ENCODE results near the gene ILF3. TPM values are rescaled to one million over a fixed set of nuclear protein-coding genes. Genes with fewer than 3 reads are reported as not detected.

ILF3 gene
- total and polyA plus RNA-seq, 2 of the 13 experiments (the other 11 are each of a cell fraction or from before 2014, with no cell fraction given), result 120 to 173 TPM

DNA sequence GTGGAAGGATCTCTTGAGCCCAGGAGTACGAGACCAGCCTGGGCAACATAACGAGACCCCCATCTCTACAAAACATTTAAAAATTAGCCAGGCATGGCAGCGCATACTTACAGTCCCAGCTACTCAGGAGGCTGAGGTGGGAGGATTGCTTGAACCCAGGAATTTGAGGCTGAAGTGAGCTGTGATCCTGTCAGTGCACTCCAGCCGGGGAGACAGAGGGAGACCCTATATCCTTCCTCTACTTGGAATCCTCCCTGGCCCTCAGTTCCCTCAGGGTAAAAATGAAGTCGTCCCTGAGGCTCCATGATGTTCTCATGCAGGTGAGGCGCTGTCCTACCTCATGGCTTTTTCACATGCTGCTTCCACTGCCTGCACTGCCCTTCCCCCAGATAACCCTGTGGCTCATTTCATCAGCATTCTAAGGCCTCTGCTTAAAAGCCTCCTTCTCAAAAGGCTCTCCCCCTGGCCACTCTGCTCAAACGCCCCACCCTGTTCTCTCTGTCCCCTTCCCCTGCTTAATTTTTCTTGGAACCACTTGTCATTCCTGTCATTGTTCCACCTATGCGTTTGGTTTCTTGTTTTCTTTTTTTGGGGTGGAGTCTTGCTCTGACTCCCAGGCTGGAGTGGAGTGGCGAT, 82.9 kb downstream of the ILF3 start:
- H3K4me1 ChIP-seq (ENCODE audit: insufficient read depth, low read length), result peaks cover 23% of the 10 kb centered on the region
- H3K27me3 ChIP-seq (ENCODE audit: control insufficient read depth in 1 of 2, insufficient read depth in 2 of 2, low read length in 2 of 2), result no peaks in the 10 kb centered on the region
- 0 out of 5 replicates have a peak, but pooled peaks cover 1 to 12% of the 10 kb centered on the region in 2 experiments for H3K36me3 ChIP-seq (replicated peaks in 1 of 2; ENCODE audit: control insufficient read depth in 1 of 2, insufficient read depth in 2 of 2, low read length in 2 of 2)
- TF ChIP-seq ZNF770 (CRISPR knock-in tag; IDR thresholded peaks at IDR 0.05) (peak; percentile 31; the same call in 1 of the 2 replicates), E2F5 (CRISPR knock-in tag; conservative IDR thresholded peaks at IDR 0.05) (no peak)
- no peak overlapping the region for H3K27ac ChIP-seq (ENCODE audit: extremely low read length, insufficient read depth, low read length)
- H3K9ac ChIP-seq (ENCODE audit: insufficient read depth, low read depth, low read length), result no peak overlapping the region
- CTCF ChIA-PET (ENCODE audit: low intra/inter-chr PET ratio, low total read pairs), result no interaction called here
- no peaks in the 10 kb centered on the region for H3K9me3 ChIP-seq (ENCODE audit: low read length)
- DNase-seq (ENCODE audit: low spot score), result no peak
- H2AFZ ChIP-seq (ENCODE audit: low read length), result no peak overlapping the region
- ATAC-seq, result no peak
- POLR2A ChIA-PET, result no interaction called here
- no peak overlapping the region for H3K4me3 ChIP-seq (replicated peaks in 1 of 3; ENCODE audit: insufficient read depth in 1 of 3, low read depth in 2 of 3, low read length in 3 of 3)
- intact Hi-C loops (cut with micrococcal nuclease; ENCODE audit: unreplicated experiment) (no loop called here), in situ Hi-C loops (cut with HindIII; ENCODE audit: extremely low pct_ligation_motif_present, low pct_unique_long_range_greater_than_20kb) (no loop called here)
- WGBS (ENCODE audit: low lambda C conversion rate), result 93% methylated on average over 8 of the region's 9 CpGs
- no peaks in the 10 kb centered on the region; the same call in 1 of the 2 replicates for H4K20me1 ChIP-seq (ENCODE audit: insufficient read depth, low read length)
- peaks cover 73% of the 10 kb centered on the region for H3K79me2 ChIP-seq (ENCODE audit: insufficient read depth, low read length)
- H3K4me2 ChIP-seq (ENCODE audit: low read depth, low read length), result no peak overlapping the region
- no peak for FAIRE-seq
- no TSS peak for BruUV-seq (replicated peaks)

- Histone ChIP-seq H2AFZ (ENCODE audit: low read length) (no peak overlapping the region), H3K4me1 (ENCODE audit: insufficient read depth, low read length) (peaks cover 24% of the 10 kb centered on the region), H3K9ac (ENCODE audit: insufficient read depth, low read depth, low read length) (no peak overlapping the region), H3K27me3 (ENCODE audit: control insufficient read depth in 1 of 2, insufficient read depth in 2 of 2, low read length in 2 of 2) (no peaks in the 10 kb centered on the region), H3K9me3 (ENCODE audit: low read length) (no peaks in the 10 kb centered on the region), H3K27ac (ENCODE audit: extremely low read length, insufficient read depth, low read length) (no peak overlapping the region), H3K36me3 (replicated peaks in 1 of 2; ENCODE audit: control insufficient read depth in 1 of 2, insufficient read depth in 2 of 2, low read length in 2 of 2) (peaks cover 5 to 14% of the 10 kb centered on the region in 2 experiments; a peak in 2 of 5 replicates), H3K79me2 (ENCODE audit: insufficient read depth, low read length) (peaks cover 78% of the 10 kb centered on the region), H3K4me3 (replicated peaks in 1 of 3; ENCODE audit: insufficient read depth in 1 of 3, low read depth in 2 of 3, low read length in 3 of 3) (no peak overlapping the region), H3K4me2 (ENCODE audit: low read depth, low read length) (no peak overlapping the region), H4K20me1 (ENCODE audit: insufficient read depth, low read length) (no peaks in the 10 kb centered on the region; the same call in 1 of the 2 replicates)
- intact Hi-C loops (cut with micrococcal nuclease; ENCODE audit: unreplicated experiment), result no loop called here
- in situ Hi-C loops (cut with HindIII; ENCODE audit: extremely low pct_ligation_motif_present, low pct_unique_long_range_greater_than_20kb), result no loop called here
- ChIA-PET CTCF (ENCODE audit: low intra/inter-chr PET ratio, low total read pairs) (no interaction called here), POLR2A (no interaction called here)
- DNase-seq (ENCODE audit: low spot score) (no peak), FAIRE-seq (no peak), ATAC-seq (no peak)
- no TSS peak for BruUV-seq (replicated peaks)
- 91% methylated on average over 9 of the region's 9 CpGs for WGBS (ENCODE audit: low lambda C conversion rate)
- TF ChIP-seq, protein P1, sequence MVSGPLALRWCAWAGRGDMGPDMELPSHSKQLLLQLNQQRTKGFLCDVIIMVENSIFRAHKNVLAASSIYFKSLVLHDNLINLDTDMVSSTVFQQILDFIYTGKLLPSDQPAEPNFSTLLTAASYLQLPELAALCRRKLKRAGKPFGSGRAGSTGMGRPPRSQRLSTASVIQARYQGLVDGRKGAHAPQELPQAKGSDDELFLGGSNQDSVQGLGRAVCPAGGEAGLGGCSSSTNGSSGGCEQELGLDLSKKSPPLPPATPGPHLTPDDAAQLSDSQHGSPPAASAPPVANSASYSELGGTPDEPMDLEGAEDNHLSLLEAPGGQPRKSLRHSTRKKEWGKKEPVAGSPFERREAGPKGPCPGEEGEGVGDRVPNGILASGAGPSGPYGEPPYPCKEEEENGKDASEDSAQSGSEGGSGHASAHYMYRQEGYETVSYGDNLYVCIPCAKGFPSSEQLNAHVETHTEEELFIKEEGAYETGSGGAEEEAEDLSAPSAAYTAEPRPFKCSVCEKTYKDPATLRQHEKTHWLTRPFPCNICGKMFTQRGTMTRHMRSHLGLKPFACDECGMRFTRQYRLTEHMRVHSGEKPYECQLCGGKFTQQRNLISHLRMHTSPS (CRISPR knock-in tag; IDR thresholded peaks at IDR 0.05; ENCODE audit: low read depth), result no peak
- TF ChIP-seq CREB3 (CRISPR knock-in tag; IDR thresholded peaks at IDR 0.05) (no peak), MXD1 (CRISPR knock-in tag; IDR thresholded peaks at IDR 0.05) (no peak), SOX13 (IDR thresholded peaks at IDR 0.05) (no peak), SOX13 (CRISPR knock-in tag; conservative IDR thresholded peaks at IDR 0.05 in 1 of 2, IDR thresholded peaks at IDR 0.05 in 1 of 2) (no peak), NR2F1 (CRISPR knock-in tag; IDR thresholded peaks at IDR 0.05) (no peak), CENPBD1 (CRISPR knock-in tag; IDR thresholded peaks at IDR 0.05; ENCODE audit: borderline replicate concordance, low read depth) (no peak), NFYC (CRISPR knock-in tag; IDR thresholded peaks at IDR 0.05) (no peak)
These were observed 83.6 kb downstream of the ILF3 start for GRCh38 chr19:10737722-10738121.

All from HepG2 (cell line).